Measurements from ENCODE around the gene RBP3.

DNA sequence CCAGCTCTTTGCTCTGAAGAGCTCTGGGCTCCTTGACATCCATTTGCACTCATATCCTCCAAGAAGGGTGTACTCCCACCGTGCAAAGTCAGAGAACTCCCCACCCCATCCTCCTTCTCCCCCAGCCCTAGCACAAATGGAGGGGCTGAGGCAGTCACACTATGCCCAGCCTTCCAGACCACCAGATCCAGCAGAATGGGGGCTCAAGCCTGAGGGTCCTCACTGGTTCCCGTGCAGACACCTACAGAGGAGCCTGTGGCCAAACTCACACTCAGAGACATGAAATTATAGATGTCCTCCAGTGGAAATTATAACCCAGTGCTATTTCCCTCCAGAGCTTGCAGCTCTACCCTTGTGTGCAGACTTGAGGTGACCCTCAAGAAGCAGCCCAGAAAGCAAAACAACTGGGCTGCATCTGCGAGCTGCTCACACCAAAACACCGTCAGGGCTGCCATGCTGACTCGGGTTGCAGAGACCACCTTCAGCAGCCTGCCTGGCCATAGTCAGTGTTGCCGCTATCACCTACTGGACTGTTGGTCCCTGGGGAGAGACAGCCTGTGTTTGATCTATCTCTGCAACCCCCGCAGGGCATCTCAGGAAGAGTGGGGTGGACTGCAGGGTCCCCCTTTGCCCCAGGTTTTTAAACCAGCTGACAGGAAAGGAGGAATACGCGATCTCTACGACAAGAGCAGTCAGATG is 28.5 kb downstream of the RBP3 start:
- no peak for TF ChIP-seq POLR2AphosphoS5 (IDR thresholded peaks at IDR 0.05; ENCODE audit: low read depth, low read length)
- TF ChIP-seq, protein P1, sequence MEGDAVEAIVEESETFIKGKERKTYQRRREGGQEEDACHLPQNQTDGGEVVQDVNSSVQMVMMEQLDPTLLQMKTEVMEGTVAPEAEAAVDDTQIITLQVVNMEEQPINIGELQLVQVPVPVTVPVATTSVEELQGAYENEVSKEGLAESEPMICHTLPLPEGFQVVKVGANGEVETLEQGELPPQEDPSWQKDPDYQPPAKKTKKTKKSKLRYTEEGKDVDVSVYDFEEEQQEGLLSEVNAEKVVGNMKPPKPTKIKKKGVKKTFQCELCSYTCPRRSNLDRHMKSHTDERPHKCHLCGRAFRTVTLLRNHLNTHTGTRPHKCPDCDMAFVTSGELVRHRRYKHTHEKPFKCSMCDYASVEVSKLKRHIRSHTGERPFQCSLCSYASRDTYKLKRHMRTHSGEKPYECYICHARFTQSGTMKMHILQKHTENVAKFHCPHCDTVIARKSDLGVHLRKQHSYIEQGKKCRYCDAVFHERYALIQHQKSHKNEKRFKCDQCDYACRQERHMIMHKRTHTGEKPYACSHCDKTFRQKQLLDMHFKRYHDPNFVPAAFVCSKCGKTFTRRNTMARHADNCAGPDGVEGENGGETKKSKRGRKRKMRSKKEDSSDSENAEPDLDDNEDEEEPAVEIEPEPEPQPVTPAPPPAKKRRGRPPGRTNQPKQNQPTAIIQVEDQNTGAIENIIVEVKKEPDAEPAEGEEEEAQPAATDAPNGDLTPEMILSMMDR (IDR thresholded peaks at IDR 0.05) = no peak
